ENCODE data around the gene PLAC8L1.

- no peak for TF ChIP-seq CTCF (IDR thresholded peaks at IDR 0.05)
- TF ChIP-seq POLR2A (IDR thresholded peaks at IDR 0.05), result no peak
Observed at GRCh38 chr5:146111409-146111808, 6.0 kb upstream of the PLAC8L1 start.
